NCI-H2107 treated with DMSO at 0.1 percent for 48 hours (cell line): ENCODE data around the gene HTR2A.

Experiments
- DNase-seq: peaks from one replicate; lab custom pipeline; 2025; ENCODE audit not compliant: unreplicated experiment; lab: John Stamatoyannopoulos, UW

The HTR2A gene

GRCh38 chr13:46871557-46871956 is 25.3 kb downstream of the HTR2A start:
- no peak for DNase-seq

- no peak for DNase-seq
Observed at GRCh38 chr13:46868091-46868490, 28.8 kb downstream of the HTR2A start.

GRCh38 chr13:46866150-46866549 is 30.7 kb downstream of the HTR2A start:
- no peak for DNase-seq

- no peak for DNase-seq
Observed at GRCh38 chr13:46864941-46865340, 31.9 kb downstream of the HTR2A start.

GRCh38 chr13:46861959-46862358 is 34.9 kb downstream of the HTR2A start:
- DNase-seq, result no peak

- DNase-seq, result no peak
Observed at GRCh38 chr13:46860722-46861121, 36.1 kb downstream of the HTR2A start.

GRCh38 chr13:46858776-46859175 is 38.1 kb downstream of the HTR2A start:
- no peak for DNase-seq

- DNase-seq, result no peak
Observed at GRCh38 chr13:46858163-46858562, 38.7 kb downstream of the HTR2A start.

GRCh38 chr13:46855664-46856063 is 41.2 kb downstream of the HTR2A start:
- DNase-seq, result no peak

- DNase-seq, result no peak
Observed at GRCh38 chr13:46855166-46855565, 41.7 kb downstream of the HTR2A start.

GRCh38 chr13:46852168-46852567 is 44.7 kb downstream of the HTR2A start:
- no peak for DNase-seq

- no peak for DNase-seq
Observed at GRCh38 chr13:46850214-46850613, 46.6 kb downstream of the HTR2A start.

- DNase-seq, result no peak
Observed at GRCh38 chr13:46846726-46847125, 50.1 kb downstream of the HTR2A start.

- no peak for DNase-seq
Observed at GRCh38 chr13:46845146-46845545, 51.7 kb downstream of the HTR2A start.

- no peak for DNase-seq
Observed at GRCh38 chr13:46844431-46844830, 52.4 kb downstream of the HTR2A start.

GRCh38 chr13:46839399-46839798 is 57.5 kb downstream of the HTR2A start:
- DNase-seq, result no peak

GRCh38 chr13:46834657-46835056 is 62.2 kb downstream of the HTR2A start:
- no peak for DNase-seq

- peak; percentile 17 for DNase-seq
Observed at GRCh38 chr13:46831588-46832194, 65.2 kb downstream of the HTR2A start.

GRCh38 chr13:46830405-46831005 is 66.3 kb downstream of the HTR2A start:
- no peak for DNase-seq

GRCh38 chr13:46822551-46822950 is 74.3 kb downstream of the HTR2A start:
- DNase-seq, result no peak

- DNase-seq, result no peak
Observed at GRCh38 chr13:46817838-46818476, 78.9 kb downstream of the HTR2A start.

- no peak for DNase-seq
Observed at GRCh38 chr13:46817095-46817494, 79.8 kb downstream of the HTR2A start.

GRCh38 chr13:46816371-46816770 is 80.5 kb downstream of the HTR2A start:
- DNase-seq, result no peak
